Measurements from ENCODE around the gene CSNK1A1.

CSNK1A1 gene

GRCh38 chr5:149541893-149542292, 9.3 kb downstream of the CSNK1A1 start:
- no peak for TF ChIP-seq CTCF (IDR thresholded peaks at IDR 0.05)

- TF ChIP-seq CTCF (IDR thresholded peaks at IDR 0.05) = no peak
These were observed 11.2 kb downstream of the CSNK1A1 start for GRCh38 chr5:149540089-149540488.

- no peak for TF ChIP-seq CTCF (IDR thresholded peaks at IDR 0.05)
These were observed 13.8 kb downstream of the CSNK1A1 start for GRCh38 chr5:149537374-149537975.

- no peak for TF ChIP-seq CTCF (IDR thresholded peaks at IDR 0.05)
These were observed 18.8 kb downstream of the CSNK1A1 start for GRCh38 chr5:149532413-149532812.

- TF ChIP-seq CTCF (IDR thresholded peaks at IDR 0.05) = no peak
These were observed 21.8 kb downstream of the CSNK1A1 start for GRCh38 chr5:149529463-149529862.

GRCh38 chr5:149528281-149529060, 22.8 kb downstream of the CSNK1A1 start:
- TF ChIP-seq CTCF (IDR thresholded peaks at IDR 0.05) = no peak

- TF ChIP-seq CTCF (IDR thresholded peaks at IDR 0.05) = no peak
These were observed 24.2 kb downstream of the CSNK1A1 start for GRCh38 chr5:149526845-149527590.
